HG03439 (cell line): ENCODE data around the gene SHF.

Experiments
- ATAC-seq: cut with Tn5 transposase; IDR thresholded peaks from one replicate; pipeline ENCODE4 v1.9.1; 2021; ENCODE audit warnings: mild to moderate bottlenecking, moderate library complexity; ENCODE audit not compliant: unreplicated experiment

Gene SHF

GRCh38 chr15:45169608-45170480, 17.9 kb downstream of the SHF start:
- no peak for ATAC-seq

- ATAC-seq, result no peak
Measured at GRCh38 chr15:45168751-45169551, 18.8 kb downstream of the SHF start.

GRCh38 chr15:45168286-45168685, 19.5 kb downstream of the SHF start:
- no peak for ATAC-seq

DNA sequence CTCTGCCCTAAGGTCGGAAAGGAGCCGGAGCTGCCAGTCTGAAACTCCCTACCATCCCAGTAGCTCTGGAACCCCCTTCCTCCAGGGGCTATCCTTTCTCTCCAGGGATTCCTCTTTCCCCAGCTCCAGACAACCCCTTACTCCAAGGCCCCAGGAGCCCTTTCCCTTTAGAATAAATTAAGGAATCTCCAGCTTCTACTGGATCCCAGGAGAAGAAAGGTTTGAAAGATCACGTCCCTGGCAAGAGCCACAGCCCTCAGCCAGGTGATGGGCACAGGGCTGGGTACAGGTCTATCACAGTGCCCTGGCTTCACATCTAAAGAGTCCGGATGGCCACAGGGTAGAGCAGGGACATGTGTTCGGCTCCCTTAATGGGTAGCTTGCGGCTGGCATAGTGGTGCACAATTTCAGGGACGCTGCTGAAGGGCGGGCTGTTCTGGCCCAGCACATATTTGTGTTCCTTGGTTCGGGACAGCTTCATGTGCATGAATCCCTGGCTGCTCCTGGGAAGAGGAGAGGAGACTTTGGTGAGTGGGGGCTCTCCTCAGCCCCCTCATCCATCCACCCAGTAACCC, 20.0 kb downstream of the SHF start:
- no peak for ATAC-seq

DNA sequence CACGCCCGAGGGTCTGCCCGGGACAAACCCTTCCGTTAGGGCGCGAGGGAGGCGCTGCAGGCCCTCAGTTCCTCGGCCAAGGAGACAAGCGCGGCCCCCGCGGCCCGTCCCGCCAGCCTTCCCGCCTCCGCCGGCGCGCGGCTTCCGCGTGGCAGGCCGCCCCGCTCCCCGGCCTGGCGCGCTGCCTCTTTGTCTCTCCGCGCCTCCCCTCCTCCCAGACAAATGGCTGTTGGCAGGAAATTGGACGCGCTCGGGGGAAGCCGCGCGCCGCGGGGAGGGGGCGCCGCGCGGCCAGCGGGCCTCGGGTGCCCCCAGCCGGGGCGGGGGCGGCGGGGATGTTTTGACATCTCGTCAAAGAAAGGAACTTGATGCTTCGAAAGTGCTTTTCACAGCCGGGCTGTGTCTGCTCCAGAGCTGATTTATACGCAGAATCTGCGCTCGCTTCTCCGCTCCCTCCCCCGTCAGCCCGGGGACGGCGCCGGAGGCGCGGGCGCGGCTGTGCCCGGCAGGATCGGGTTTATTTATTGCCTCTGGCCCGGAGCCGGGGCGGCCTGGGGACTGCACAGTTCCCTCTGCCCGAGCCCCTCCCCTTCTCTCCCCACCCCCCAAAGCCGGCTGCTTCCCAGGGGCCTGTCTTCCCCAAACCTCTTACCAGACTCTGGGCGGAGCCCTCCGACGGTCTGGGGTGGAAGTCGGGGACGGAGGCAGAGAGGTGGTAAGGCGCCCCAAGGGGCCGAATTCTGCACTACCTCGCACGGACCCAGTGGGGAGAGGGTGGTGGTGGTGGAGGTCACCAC, 20.7 kb downstream of the SHF start:
- ATAC-seq, result peak; percentile 86

GRCh38 chr15:45165536-45165935, 22.2 kb downstream of the SHF start:
- ATAC-seq, result no peak

DNA sequence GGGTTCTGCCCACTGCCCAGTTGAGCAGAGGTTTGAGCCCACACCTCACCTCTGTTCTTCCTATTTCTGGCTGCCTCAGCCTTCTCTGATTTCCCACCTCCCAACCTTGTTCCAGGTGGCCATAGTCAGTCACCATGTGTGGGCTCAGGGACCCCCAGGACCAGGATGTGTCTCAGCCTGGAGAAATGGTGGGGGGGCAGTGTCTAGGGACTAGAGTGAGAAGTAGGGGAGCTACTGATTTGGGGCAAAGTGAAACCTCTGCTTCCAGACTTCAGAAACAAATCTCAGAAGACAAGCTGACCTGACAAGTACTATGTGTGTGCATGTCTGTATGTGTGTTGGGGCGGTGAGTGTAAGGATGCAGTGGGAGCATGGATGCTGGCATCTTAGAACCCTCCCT, 22.9 kb downstream of the SHF start:
- no peak for ATAC-seq

DNA sequence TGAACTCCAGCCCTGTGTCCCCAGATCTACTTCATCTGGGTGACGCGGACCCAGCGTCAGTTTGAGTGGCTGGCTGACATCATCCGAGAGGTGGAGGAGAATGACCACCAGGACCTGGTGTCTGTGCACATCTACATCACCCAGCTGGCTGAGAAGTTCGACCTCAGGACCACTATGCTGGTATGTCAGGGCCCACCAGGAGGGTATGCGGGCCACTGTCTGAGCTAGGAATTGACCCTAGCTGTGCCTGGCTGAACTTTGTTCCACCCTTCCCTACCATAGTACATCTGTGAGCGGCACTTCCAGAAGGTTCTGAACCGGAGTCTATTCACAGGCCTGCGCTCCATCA, 24.3 kb downstream of the SHF start:
- ATAC-seq, result no peak

DNA sequence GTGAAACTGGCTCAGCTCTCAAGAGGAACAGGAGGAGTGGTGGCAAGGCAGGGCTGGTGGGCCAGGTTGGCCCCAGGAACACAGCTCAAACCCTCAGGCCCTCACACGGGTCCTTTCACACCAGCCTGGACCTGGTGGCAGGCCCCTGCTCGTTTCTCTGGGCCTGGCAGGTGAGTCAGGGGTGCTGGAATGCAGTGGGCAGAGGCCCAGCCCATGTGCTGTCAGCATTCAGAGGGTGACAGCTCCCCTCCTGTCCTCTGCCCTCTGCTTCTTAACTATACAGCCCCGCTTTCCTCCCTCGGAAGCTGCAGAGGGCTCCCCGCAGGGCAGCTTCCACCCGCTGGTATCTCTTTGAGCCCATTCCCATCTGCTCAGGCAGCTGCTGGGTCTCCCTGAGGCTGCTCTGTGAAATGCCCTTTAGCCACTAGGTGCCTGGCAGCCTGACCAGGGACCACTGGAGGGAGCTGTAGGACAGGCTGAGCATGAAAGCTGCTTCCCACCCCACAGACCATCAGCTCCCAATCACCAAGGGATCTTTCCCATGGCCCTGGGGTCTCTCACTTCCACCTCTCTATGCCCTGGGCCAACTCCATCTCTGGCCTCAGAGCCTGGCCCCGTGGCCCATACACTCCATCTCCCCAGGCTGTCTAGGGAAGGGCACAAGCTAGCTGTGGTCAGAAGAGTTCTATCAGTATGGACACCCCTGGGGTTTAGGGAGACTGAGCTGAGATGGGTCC, 24.8 kb downstream of the SHF start:
- ATAC-seq, result peak; percentile 49

GRCh38 chr15:45161666-45162065, 26.1 kb downstream of the SHF start:
- no peak for ATAC-seq

GRCh38 chr15:45157974-45158373, 29.8 kb downstream of the SHF start:
- ATAC-seq, result no peak

DNA sequence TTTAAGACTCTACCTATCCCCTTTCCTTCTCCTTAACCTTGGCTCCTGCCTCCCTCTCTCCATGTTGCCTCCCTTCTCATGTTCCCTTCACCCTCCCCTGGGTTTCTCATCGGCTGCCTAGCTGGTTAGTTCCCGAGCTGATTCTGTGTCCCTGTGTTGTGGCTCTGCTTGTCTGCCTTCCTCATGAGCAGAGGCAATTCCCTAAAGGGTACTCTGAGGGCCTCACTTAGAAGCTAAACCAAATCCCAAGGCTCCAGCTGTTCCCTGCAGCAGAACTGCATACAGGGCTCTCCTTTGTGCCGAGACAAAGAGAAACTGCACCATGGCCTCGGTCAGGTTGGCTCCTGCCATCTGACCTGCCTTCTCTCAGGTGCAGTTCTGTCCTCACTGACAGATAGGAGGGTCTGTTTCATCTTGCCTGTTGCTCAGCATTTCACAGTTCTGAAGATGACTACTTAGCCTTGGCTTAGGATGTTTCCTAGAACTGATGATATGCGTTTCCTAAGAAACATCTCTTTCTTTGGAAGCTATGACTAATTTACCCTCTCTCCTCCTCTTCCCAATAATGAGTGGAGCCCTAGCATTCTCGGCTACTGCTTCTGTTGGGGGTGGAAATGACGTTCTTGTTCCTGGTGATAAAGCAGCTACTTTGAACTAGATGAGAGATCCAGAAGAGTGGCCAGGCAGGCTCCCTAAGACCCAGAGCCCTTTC, 30.9 kb downstream of the SHF start:
- ATAC-seq, result no peak

DNA sequence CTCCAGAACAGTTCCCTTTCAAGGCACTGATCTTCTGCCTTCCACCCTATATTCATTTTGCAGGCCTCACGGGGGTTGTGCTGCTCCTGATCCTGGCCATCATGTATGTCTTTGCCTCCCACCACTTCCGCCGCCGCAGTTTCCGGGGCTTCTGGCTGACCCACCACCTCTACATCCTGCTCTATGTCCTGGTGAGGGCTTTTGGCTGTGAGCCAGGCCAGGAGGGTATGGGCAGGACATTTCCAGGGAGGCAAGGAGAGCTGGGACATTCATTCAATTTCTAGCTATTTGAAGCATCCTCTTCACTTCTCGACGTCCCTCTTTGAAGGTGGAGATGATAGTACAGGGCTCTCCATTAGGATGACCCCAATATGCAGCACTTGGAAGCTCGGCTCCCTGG, 32.0 kb downstream of the SHF start:
- ATAC-seq, result no peak

GRCh38 chr15:45151998-45152828, 35.6 kb downstream of the SHF start:
- ATAC-seq, result no peak

DNA sequence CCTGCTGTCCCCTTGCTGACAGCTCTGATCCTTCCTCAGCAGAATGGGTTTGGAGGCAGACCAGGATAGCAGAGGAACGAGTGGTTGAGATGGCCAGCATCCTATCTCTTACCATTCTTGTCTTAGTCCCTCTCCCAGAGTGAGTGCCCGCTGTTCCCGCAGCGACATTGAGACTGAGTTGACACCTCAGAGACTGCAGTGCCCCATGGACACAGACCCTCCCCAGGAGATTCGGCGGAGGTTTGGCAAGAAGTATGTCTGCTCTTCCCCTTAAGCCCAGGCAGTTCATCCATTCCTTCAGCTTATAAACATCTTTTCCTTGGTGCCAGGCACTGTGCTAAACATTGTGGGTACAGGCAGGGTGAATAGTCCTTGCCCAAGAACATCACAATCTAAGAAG, 36.8 kb downstream of the SHF start:
- no peak for ATAC-seq

- no peak for ATAC-seq
Measured at GRCh38 chr15:45150481-45150880, 37.3 kb downstream of the SHF start.

- no peak for ATAC-seq
Measured at GRCh38 chr15:45149060-45149459, 38.7 kb downstream of the SHF start.

- ATAC-seq, result no peak
Measured at GRCh38 chr15:45148076-45149059, 39.4 kb downstream of the SHF start.
